GM12878 (cell line): ENCODE measurements around the gene SRSF2. TPM values are rescaled to one million over a fixed set of nuclear protein-coding genes. Genes with fewer than 3 reads are reported as not detected.

Experiments used
- ATF7 ChIP-seq: fragments of 450-650 bp; IDR thresholded peaks from 2 replicates; pipeline ENCODE4 v1.6.1; 2016; ENCODE audit warnings: low read depth, mild to moderate bottlenecking
- BCLAF1 ChIP-seq: fragments of 450-650 bp; IDR thresholded peaks from 2 replicates; pipeline ENCODE4 v1.6.1; 2017; ENCODE audit warnings: antibody characterized with exemption, mild to moderate bottlenecking, moderate library complexity
- CBX5 ChIP-seq: sonication (generic); IDR thresholded peaks from 2 replicates; pipeline ENCODE4 v1.6.1; 2016; ENCODE audit warnings: low read depth, moderate library complexity, mild to moderate bottlenecking, inconsistent platforms
- CUX1 ChIP-seq: IDR thresholded peaks from 2 replicates; pipeline ENCODE4 v1.6.1; 2012; ENCODE audit warnings: improper control_type of control experiment, low read depth, low read length; ENCODE audit not compliant: insufficient replicate concordance
- EZH2 ChIP-seq: IDR thresholded peaks from 2 replicates; pipeline ENCODE4 v1.6.1; 2012; ENCODE audit warnings: low read depth, mild to moderate bottlenecking, control low read depth, inconsistent platforms, low read length, borderline replicate concordance; ENCODE audit not compliant: control insufficient read depth
- IKZF1 ChIP-seq: fragments of 450-650 bp; conservative IDR thresholded peaks from 2 replicates; pipeline ENCODE4 v1.6.1; 2017; ENCODE audit warnings: antibody characterized with exemption, mild to moderate bottlenecking
- KAT2A ChIP-seq: conservative IDR thresholded peaks from 2 replicates; pipeline ENCODE4 v1.6.1; 2011; ENCODE audit warnings: low read depth, low read length; ENCODE audit not compliant: control insufficient read depth
- NR2C1 ChIP-seq: fragments of 450-650 bp; IDR thresholded peaks from 2 replicates; pipeline ENCODE4 v1.6.1; 2017; ENCODE audit warnings: antibody characterized with exemption, mild to moderate bottlenecking, moderate library complexity
- NRF1 ChIP-seq: conservative IDR thresholded peaks from 2 replicates; pipeline ENCODE4 v1.6.1; 2011; ENCODE audit warnings: mild to moderate bottlenecking, low read depth, low read length, improper control_type of control experiment
- POLR2AphosphoS5 ChIP-seq: IDR thresholded peaks from 2 replicates; pipeline ENCODE4 v1.6.1; 2011; ENCODE audit warnings: mild to moderate bottlenecking, low read length, inconsistent platforms
- POU2F2 ChIP-seq: IDR thresholded peaks from 3 replicates; pipeline ENCODE4 v1.6.1; 2011; ENCODE audit warnings: low read depth, mild to moderate bottlenecking, low read length, borderline replicate concordance
- RAD21 ChIP-seq: IDR thresholded peaks from 2 replicates; pipeline ENCODE4 v1.6.1; 2011; ENCODE audit warnings: mild to moderate bottlenecking, low read depth, low read length, moderate library complexity; ENCODE audit not compliant: insufficient read depth
- RAD51 ChIP-seq: fragments of 450-650 bp; IDR thresholded peaks from 2 replicates; pipeline ENCODE4 v1.6.1; 2016; ENCODE audit warnings: moderate library complexity, mild to moderate bottlenecking, inconsistent platforms
- SIX5 ChIP-seq: IDR thresholded peaks from 2 replicates; pipeline ENCODE4 v1.6.1; 2011; ENCODE audit warnings: mild to moderate bottlenecking, low read depth, low read length, moderate library complexity; ENCODE audit not compliant: severe bottlenecking
- SREBF2 ChIP-seq: IDR thresholded peaks from 2 replicates; pipeline ENCODE4 v1.6.1; 2012; ENCODE audit warnings: mild to moderate bottlenecking, low read length
- ZBTB40 ChIP-seq: fragments of 450-650 bp; IDR thresholded peaks from 2 replicates; pipeline ENCODE4 v1.6.1; 2016; ENCODE audit warnings: mild to moderate bottlenecking, moderate library complexity, borderline replicate concordance
- ZNF217 ChIP-seq: fragments of 450-650 bp; IDR thresholded peaks from 2 replicates; pipeline ENCODE4 v1.6.1; 2017; ENCODE audit warnings: antibody characterized with exemption, mild to moderate bottlenecking
- polyA plus RNA-seq, 11 experiments: library from polyadenylated mRNA; depleted of rRNA in 4 of 11; unstranded in 6 of 11; stranded (reverse) in 5 of 11; fragments of >200 nt; fragmentation: Nextera tagmentation in 4 of 11; fragmentation: Illumina TruSeq in 1 of 11; extraction: Ambion mirVana in 4 of 11; extraction: Trizol in 1 of 11; gene quantifications; 1 replicate in 1 of 11; 2 replicates in 10 of 11; pipeline versions ENCODE4 v1.2.1 to v1.2.3, GENCODE V29; 2011 to 2016; ENCODE audit warnings: inconsistent platforms in 2 of 11, missing spikeins in 2 of 11, low read depth in 1 of 11
- total RNA-seq, 4 experiments: library from RNA; depleted of rRNA in 3 of 4; stranded (reverse); fragments of >200 nt in 3 of 4; fragmentation: Illumina TruSeq in 1 of 4; extraction: Trizol in 1 of 4; gene quantifications; 2 replicates each; pipeline versions ENCODE4 v1.2.1 to v1.2.3, GENCODE V29; 2013 to 2021

SRSF2 gene
- total and polyA plus RNA-seq, 10 of the 15 experiments (the other 5 are each of a cell fraction or from before 2014, with no cell fraction given) = 225 to 795 (median 410) TPM

DNA sequence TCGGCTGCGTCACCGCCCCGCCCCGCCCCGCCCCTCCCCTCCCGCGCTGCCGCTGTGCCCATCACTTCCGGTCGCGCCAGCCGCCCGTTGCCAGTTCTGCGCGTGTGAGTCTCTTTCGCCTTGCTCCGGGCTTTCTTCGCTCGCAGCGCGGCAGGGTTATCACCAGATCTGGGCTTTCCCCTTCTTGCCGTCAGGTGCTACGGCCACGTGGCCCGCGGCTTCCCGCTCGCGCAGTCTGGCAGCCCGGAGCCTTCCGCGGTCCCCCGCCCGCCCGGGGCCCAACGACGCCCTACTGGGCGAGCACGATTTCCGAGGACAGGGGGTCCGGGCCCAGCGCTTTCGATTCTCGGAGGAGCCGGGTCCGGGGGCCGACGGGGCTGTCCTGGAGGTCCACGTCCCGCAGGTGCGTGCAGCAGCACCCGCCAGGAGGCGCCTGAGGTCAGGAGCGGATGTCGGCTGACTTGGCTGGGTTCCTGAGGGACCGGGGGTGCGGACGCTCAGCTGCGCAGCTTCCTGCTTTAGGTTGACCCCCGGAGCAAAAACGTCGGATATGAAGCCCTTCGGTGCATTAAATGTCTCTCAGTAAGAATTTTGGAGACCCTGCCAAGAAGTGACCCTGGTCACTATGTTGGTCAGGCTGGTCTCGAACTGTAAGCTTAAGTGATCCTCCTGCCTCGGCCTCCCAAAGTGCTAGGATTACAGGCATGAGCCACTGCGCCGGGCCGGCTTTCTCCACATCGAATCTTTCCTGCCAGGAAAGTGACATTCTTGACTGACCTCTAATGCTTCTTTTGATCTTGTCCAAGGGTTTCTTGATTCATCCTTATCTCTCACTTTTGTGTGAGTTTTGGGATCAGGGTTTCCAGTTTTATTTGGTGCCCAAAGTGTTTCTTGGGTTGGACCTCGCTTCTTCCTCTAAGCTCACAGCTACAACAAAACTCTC, 10.1 kb downstream of the SRSF2 start, which contains the start of gene METTL23 (continued):
- no peak for TF ChIP-seq CUX1
- peak; percentile 59; the same call in 1 of the 2 replicates for TF ChIP-seq ZBTB40
- TF ChIP-seq KAT2A = no peak
- TF ChIP-seq NRF1 = peak; percentile 24; the same call in 1 of the 2 replicates
- no peak for TF ChIP-seq BCLAF1
- TF ChIP-seq SREBF2 = no peak
- TF ChIP-seq EZH2 = no peak
- TF ChIP-seq IKZF1 = peak; percentile 54; the same call in 1 of the 2 replicates
- TF ChIP-seq RAD51 = peak; percentile 91
- TF ChIP-seq POU2F2 = no peak
- TF ChIP-seq SIX5 = no peak
- no peak for TF ChIP-seq ZNF217
- TF ChIP-seq ATF7 = no peak
- 0 out of 2 replicates have a peak, but pooled peaks have one; percentile 25 for TF ChIP-seq CBX5
- TF ChIP-seq POLR2AphosphoS5 = peak; percentile 83; the same call in 1 of the 2 replicates
- TF ChIP-seq NR2C1 = no peak
- TF ChIP-seq RAD21 = peak; percentile 54
